SK-N-SH treated with all-trans-retinoic acid at 6 μM for 48 hours (cell line): ENCODE measurements around the gene BBS9.
"Not testable (repeated sequence)": the region's sequence is repeated elsewhere in the genome, so short reads cannot be mapped to it uniquely, and the experiment has no call there.

Experiments
- ATAC-seq: fragments of 200-7000 bp; cut with Tn5 transposase; 3 replicates; pipeline ENCODE4 v1.9.1; 2020; ENCODE audit warnings: mild to moderate bottlenecking, moderate library complexity
- ARNTL ChIP-seq: fragments of 450-650 bp; formaldehyde crosslinking; IDR thresholded peaks from 2 replicates; pipeline ENCODE4 v1.5.0; 2020; ENCODE audit warnings: low read depth, mild to moderate bottlenecking, moderate library complexity, borderline replicate concordance
- BACH2 ChIP-seq: fragments of 250-450 bp; sonication (Bioruptor Pico); IDR thresholded peaks from 2 replicates; pipeline ENCODE4 v1.9.0; 2021; ENCODE audit warnings: mild to moderate bottlenecking, borderline replicate concordance
- CREB5 ChIP-seq: fragments of 250-450 bp; sonication (Bioruptor Pico); IDR thresholded peaks from 2 replicates; pipeline ENCODE4 v1.5.1; 2020; ENCODE audit warnings: low read depth, mild to moderate bottlenecking, moderate library complexity
- CSDC2 ChIP-seq: fragments of 250-450 bp; sonication (Bioruptor Pico); IDR thresholded peaks from 2 replicates; pipeline ENCODE4 v1.5.0; 2020; ENCODE audit warnings: mild to moderate bottlenecking, moderate library complexity
- CSRNP3 ChIP-seq: fragments of 250-450 bp; sonication (Bioruptor Pico); IDR thresholded peaks from 2 replicates; pipeline ENCODE4 v1.5.1; 2021; ENCODE audit warnings: mild to moderate bottlenecking, moderate library complexity
- ESRRG ChIP-seq: fragments of 250-450 bp; sonication (Bioruptor Pico); IDR thresholded peaks from 2 replicates; pipeline ENCODE4 v1.6.1; 2021; ENCODE audit warnings: mild to moderate bottlenecking
- GLIS3 ChIP-seq: fragments of 250-450 bp; sonication (Bioruptor Pico); IDR thresholded peaks from 2 replicates; pipeline ENCODE4 v1.5.0; 2020; ENCODE audit warnings: mild to moderate bottlenecking, moderate library complexity
- ISL1 ChIP-seq: fragments of 250-450 bp; sonication (Bioruptor Pico); IDR thresholded peaks from 2 replicates; pipeline ENCODE4 v2.1.2; 2022; ENCODE audit warnings: mild to moderate bottlenecking, moderate library complexity
- OSR1 ChIP-seq: fragments of 250-450 bp; sonication (Bioruptor Pico); IDR thresholded peaks from 2 replicates; pipeline ENCODE4 v1.8.0; 2022; ENCODE audit warnings: moderate library complexity, mild to moderate bottlenecking, inconsistent platforms
- POU6F1 ChIP-seq: fragments of 250-450 bp; sonication (Bioruptor Pico); IDR thresholded peaks from 2 replicates; pipeline ENCODE4 v1.8.0; 2021; ENCODE audit warnings: low read depth, mild to moderate bottlenecking, moderate library complexity, borderline replicate concordance
- PPARA ChIP-seq: fragments of 250-450 bp; sonication (Bioruptor Pico); IDR thresholded peaks from 2 replicates; pipeline ENCODE4 v1.5.0; 2020; ENCODE audit warnings: mild to moderate bottlenecking, borderline replicate concordance
- RARB ChIP-seq: fragments of 250-450 bp; sonication (Bioruptor Pico); IDR thresholded peaks from 2 replicates; pipeline ENCODE4 v1.8.0; 2021; ENCODE audit warnings: mild to moderate bottlenecking, moderate library complexity
- TCF4 ChIP-seq: fragments of 250-450 bp; sonication (Bioruptor Pico); IDR thresholded peaks from 2 replicates; pipeline ENCODE4 v1.8.0; 2021; ENCODE audit warnings: mild to moderate bottlenecking, moderate library complexity, borderline replicate concordance
- TOX ChIP-seq: fragments of 250-450 bp; sonication (Bioruptor Pico); IDR thresholded peaks from 2 replicates; pipeline ENCODE4 v1.8.0; 2021; ENCODE audit warnings: mild to moderate bottlenecking, moderate library complexity, borderline replicate concordance
- TSHZ2 ChIP-seq: fragments of 250-450 bp; sonication (Bioruptor Pico); IDR thresholded peaks from 2 replicates; pipeline ENCODE4 v1.5.0; 2020; ENCODE audit warnings: mild to moderate bottlenecking, moderate library complexity
- ZC3H10 ChIP-seq: fragments of 250-450 bp; sonication (Bioruptor Pico); IDR thresholded peaks from 2 replicates; pipeline ENCODE4 v1.5.1; 2021; ENCODE audit warnings: mild to moderate bottlenecking, moderate library complexity
- ZFP3 ChIP-seq: fragments of 250-450 bp; sonication (Bioruptor Pico); IDR thresholded peaks from 2 replicates; pipeline ENCODE4 v1.5.0; 2020; ENCODE audit warnings: mild to moderate bottlenecking, moderate library complexity
- ZFP30 ChIP-seq: fragments of 450-650 bp; formaldehyde crosslinking; IDR thresholded peaks from 2 replicates; pipeline ENCODE4 v1.5.0; 2022; ENCODE audit warnings: mild to moderate bottlenecking, moderate library complexity
- ZNF565 ChIP-seq: fragments of 450-650 bp; formaldehyde crosslinking; conservative IDR thresholded peaks from 2 replicates; pipeline ENCODE4 v1.5.0; 2020; ENCODE audit warnings: low read depth, mild to moderate bottlenecking, moderate library complexity
- TF ChIP-seq, protein P1 (sequence below): fragments of 250-450 bp; sonication (Bioruptor Pico); IDR thresholded peaks from 2 replicates; pipeline ENCODE4 v1.8.0; 2020; ENCODE audit warnings: mild to moderate bottlenecking, moderate library complexity, borderline replicate concordance

BBS9 gene

DNA sequence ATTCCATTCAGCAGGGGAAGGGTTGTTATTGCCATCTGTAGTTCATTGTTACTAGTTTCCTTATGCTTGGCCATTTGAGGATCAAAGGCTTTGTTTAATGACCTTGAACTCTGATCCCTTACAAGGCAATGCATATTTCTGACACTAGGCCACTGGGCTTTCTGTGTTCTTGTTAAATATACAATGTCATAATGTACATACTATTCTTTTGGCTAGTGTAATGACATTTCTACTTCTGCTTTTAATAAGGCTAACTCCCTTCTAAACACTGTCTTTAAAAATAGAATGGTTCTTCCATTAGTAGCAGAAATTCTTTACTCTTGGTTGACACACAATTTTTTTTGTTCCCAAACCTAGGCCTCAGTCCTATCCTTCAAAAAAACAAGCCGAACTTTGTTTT is 86.6 kb downstream of the BBS9 start (continued):
- TF ChIP-seq TSHZ2 (no peak), RARB (no peak), TCF4 (CRISPR knock-in tag) (no peak), PPARA (CRISPR knock-in tag) (no peak)

- TF ChIP-seq ESRRG (CRISPR knock-in tag) (no peak), PPARA (CRISPR knock-in tag) (no peak), ISL1 (CRISPR knock-in tag) (no peak), BACH2 (CRISPR knock-in tag) (no peak), GLIS3 (CRISPR knock-in tag) (no peak), CREB5 (no peak), TSHZ2 (no peak), ZC3H10 (CRISPR knock-in tag) (no peak), ZFP3 (CRISPR knock-in tag) (no peak), POU6F1 (CRISPR knock-in tag) (no peak), OSR1 (CRISPR knock-in tag) (no peak), CSDC2 (CRISPR knock-in tag) (no peak), RARB (no peak), CSRNP3 (CRISPR knock-in tag) (no peak), ZFP30 (no peak), ZNF565 (CRISPR knock-in tag) (no peak), ARNTL (no peak), TCF4 (CRISPR knock-in tag) (no peak), TOX (no peak)
- TF ChIP-seq, protein P1, sequence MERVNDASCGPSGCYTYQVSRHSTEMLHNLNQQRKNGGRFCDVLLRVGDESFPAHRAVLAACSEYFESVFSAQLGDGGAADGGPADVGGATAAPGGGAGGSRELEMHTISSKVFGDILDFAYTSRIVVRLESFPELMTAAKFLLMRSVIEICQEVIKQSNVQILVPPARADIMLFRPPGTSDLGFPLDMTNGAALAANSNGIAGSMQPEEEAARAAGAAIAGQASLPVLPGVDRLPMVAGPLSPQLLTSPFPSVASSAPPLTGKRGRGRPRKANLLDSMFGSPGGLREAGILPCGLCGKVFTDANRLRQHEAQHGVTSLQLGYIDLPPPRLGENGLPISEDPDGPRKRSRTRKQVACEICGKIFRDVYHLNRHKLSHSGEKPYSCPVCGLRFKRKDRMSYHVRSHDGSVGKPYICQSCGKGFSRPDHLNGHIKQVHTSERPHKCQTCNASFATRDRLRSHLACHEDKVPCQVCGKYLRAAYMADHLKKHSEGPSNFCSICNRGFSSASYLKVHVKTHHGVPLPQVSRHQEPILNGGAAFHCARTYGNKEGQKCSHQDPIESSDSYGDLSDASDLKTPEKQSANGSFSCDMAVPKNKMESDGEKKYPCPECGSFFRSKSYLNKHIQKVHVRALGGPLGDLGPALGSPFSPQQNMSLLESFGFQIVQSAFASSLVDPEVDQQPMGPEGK (CRISPR knock-in tag) = no peak
- ATAC-seq = no peak
These were observed 88.2 kb downstream of the BBS9 start for GRCh38 chr7:33217595-33217994.

- not testable (repeated sequence) for ATAC-seq
These were observed 89.6 kb downstream of the BBS9 start for GRCh38 chr7:33218841-33219535.
